M059J (cell line): ENCODE results near the gene PAK1. TPM values are rescaled to one million over a fixed set of nuclear protein-coding genes. Genes with fewer than 3 reads are reported as not detected.

Source experiments
- DNase-seq: peaks from one replicate; pipeline ENCODE4 v3.0.0-alpha.2; 2012; ENCODE audit warnings: low read depth
- total RNA-seq: library from RNA; depleted of rRNA; stranded (reverse); fragments of >200 nt; shearing (Covaris generic); gene quantifications from 2 replicates; pipeline ENCODE4 v1.2.3, GENCODE V29; 2014

Gene PAK1
- total RNA-seq, 1 experiment from 2014 or later, result 37.5 TPM

GRCh38 chr11:77436969-77437368 is 36.9 kb downstream of the PAK1 start:
- DNase-seq, result no peak

GRCh38 chr11:77436506-77436905 is 37.4 kb downstream of the PAK1 start:
- DNase-seq, result no peak

GRCh38 chr11:77435972-77436371 is 37.9 kb downstream of the PAK1 start:
- DNase-seq, result no peak

- DNase-seq, result no peak
Measured at GRCh38 chr11:77431813-77432212, 42.1 kb downstream of the PAK1 start.

GRCh38 chr11:77428598-77428997 is 45.3 kb downstream of the PAK1 start:
- DNase-seq, result no peak

- no peak for DNase-seq
Measured at GRCh38 chr11:77425346-77425745, 48.5 kb downstream of the PAK1 start.

- no peak for DNase-seq
Measured at GRCh38 chr11:77424644-77425043, 49.2 kb downstream of the PAK1 start.

DNA sequence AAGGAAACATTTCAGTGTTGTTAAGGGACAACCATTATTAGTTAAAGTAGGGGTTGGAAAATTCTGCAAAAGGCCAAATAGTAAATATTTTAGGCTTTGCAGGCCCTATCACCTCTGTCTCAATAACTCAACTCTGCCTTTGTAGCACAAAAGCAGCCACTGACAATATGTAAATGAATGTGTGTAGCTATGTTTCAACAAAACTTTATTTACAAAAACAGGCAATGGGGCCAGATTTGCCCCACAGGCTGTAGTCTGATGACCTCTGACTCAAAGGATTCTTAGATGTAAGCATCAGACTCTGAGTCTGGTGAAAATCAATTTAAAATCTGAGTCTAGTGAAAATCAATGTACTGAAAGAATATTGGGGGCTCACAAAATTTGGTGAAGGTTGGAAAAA is 50.3 kb downstream of the PAK1 start:
- DNase-seq, result no peak

- no peak for DNase-seq
Measured at GRCh38 chr11:77422687-77423086, 51.2 kb downstream of the PAK1 start.

DNA sequence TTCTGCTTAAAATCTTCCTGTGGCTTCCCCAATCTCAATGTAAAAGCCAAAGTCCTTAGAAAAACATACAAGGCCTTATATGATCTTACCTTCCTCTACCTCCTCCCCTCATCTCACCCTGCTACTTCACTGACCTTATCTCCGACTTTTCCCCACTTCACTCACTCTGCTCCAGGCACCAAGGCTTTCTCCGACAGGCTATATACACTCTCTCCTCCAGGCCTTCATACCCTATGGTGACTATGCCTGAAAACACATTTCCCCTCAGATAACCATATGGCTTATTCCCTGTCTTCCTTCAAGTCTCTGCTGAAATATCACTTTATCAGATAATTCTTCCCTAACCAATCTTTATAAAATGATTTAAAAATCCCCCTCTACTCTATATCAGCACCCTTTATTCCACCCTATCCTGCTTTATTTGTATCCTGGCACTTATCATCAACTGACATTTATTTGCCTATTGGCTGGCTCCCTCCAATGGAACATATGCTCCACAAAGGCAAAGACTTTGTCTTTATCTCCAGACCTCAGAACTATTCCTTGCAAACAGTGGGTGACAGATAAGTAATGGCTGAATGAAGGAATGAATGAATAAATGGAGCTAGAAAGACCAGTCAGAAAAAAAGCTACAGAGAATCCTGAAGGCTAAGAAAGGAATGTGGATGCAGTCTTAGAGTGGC is 52.7 kb downstream of the PAK1 start:
- DNase-seq, result no peak

DNA sequence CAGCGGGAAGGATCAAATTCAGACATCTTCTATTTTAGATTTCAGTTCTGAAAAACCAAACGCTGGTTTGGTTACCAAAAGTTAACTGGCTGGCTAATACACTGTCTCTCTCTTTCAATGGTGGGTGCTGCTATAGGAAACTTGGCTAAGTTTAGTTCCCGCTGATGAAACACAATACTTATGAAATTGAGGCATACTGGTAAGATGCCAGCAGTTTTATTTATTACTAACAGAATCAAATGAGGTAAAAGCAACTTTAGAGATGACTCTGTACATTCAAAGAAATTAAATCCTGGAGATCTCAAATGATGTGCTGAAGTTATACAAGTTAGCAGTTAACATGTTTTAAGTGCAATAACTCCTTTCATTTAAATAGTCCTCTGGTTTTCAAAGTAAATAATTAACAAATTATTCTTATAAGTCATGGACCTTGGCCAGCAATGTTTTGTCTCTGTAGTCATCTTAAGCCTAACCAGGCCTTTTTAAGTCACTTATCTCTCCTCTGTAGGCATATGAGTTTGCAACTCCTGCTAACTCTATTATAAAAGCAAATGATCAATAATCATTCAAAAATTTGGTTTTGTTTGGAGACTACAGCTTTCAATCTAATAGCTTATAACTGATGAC is 54.8 kb downstream of the PAK1 start:
- DNase-seq, result no peak

DNA sequence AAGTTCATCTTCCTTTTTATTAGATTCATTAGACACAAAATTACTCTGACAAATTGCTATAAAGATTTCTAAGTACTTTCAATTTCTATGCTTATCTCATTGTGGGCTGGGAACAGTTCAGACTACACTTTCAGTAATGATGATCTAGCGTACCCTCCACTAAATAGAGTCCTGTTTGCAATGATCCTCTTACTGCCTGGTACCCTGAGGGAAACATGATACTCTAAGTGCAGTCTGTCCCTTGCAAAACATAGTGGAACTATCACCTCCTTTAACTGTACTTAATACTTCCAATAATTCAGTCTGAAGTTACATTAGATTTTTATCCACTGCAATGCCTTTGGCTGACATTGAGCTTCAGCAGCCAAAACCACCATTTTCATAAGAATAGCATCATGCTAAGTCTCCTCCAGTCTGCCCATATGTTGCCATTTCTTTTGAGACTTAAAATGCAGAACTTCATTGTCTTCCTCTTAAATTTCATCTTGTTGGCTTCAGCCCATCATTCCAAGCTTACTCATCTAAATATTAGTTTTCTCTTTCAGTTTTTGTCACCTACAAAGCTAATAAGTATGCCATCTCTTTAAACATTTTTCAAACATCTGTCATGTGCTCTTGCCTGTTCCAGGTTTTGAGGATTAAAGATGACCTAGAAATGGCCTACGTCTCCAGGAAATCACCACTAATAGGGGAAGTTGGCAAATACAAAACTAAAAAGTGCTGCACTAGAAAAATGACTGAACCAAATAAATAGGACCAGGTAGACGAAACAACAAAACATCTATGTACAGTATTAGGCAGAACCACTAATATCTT is 55.5 kb downstream of the PAK1 start:
- DNase-seq, result no peak

DNA sequence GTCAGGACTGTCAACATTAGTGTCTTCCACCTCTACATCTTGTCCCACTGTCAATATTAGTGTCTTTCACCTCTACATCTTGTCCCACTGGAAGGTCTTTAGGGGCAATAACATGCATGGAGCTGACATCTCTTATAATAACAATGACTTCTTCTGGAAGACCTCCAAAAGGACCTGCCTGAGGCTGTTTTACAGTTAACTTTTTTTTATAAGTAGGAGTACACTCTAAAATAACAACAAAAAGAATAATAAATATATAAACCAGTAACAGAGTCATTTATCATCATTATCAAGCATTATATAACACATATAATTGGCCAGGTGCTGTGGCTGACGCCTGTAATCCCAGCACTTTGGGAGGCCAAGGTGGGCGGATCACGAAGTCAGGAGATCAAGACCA is 57.5 kb downstream of the PAK1 start:
- peak; percentile 68 for DNase-seq

GRCh38 chr11:77413850-77414460 is 59.9 kb downstream of the PAK1 start:
- no peak for DNase-seq

DNA sequence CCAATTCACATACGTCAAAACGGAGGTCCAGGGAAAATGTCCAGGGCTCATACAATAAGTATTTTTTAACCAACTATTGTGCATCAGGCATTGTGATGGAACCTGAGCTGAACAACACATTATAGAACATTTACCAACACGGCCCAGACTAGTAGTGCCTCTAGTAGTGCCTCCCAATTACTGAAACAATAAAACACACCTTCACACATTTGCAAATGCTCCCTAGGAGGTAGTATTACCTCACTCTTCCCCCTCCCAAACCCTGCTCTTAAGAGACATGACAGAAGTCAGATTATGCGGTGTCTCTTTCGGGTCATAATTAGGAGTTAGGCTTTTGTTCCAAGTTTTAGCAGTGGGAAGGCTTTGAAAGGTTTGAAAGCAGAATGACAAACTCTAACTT is 61.1 kb downstream of the PAK1 start:
- no peak for DNase-seq

GRCh38 chr11:77411717-77412441 is 62.0 kb downstream of the PAK1 start:
- peak; percentile 87 for DNase-seq

- no peak for DNase-seq
Measured at GRCh38 chr11:77411137-77411707, 62.7 kb downstream of the PAK1 start.

GRCh38 chr11:77410076-77410827 is 63.6 kb downstream of the PAK1 start:
- no peak for DNase-seq

DNA sequence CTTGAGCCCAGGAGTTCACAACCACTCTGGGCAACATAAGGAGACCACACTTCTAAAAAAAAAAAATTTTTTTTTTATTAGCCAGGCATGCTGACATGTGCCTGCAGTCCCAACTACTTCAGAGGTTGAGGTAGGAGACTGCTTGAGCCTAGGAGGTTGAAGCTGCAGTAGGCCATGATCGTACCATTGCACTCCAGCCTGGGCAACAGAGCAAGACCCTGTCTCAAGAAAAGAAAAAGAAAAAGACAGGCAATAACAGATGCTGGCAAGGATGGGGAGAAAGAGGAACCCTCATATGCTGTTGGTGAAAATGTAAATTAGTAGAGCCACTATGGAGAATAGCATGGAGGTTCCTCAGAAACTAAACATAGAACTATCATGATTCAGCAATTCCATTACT is 64.8 kb downstream of the PAK1 start:
- no peak for DNase-seq

DNA sequence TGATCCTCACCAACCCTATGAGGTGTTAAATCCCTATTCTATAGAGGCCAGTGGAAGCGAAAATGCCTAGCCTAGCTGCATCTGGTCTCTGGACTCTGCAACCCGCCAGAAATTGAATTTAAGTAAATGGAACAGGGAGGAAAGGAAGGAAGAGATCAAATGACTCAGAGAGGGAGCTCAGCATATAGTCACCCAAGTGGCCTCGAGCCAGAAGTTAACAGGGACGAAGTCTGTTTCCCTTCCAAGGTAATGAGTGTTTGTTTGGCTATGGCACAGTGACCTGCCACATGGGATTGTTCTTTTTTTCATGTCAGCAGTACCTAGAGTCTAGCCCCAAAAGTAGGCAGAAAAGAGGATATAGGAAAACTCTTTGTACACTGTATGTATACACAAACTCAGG is 66.3 kb downstream of the PAK1 start:
- DNase-seq, result peak; percentile 94

GRCh38 chr11:77406396-77406795 is 67.5 kb downstream of the PAK1 start:
- no peak for DNase-seq
